Femur (tissue), 1 donor: Measurements from ENCODE around the gene NCS1.
A peak's percentile ranks its signal among the peaks of the same experiment; 100 is the strongest.

Experiments used
- DNase-seq: peaks from one replicate; pipeline ENCODE4 v3.0.0-alpha.2; 2017

Gene NCS1

DNA sequence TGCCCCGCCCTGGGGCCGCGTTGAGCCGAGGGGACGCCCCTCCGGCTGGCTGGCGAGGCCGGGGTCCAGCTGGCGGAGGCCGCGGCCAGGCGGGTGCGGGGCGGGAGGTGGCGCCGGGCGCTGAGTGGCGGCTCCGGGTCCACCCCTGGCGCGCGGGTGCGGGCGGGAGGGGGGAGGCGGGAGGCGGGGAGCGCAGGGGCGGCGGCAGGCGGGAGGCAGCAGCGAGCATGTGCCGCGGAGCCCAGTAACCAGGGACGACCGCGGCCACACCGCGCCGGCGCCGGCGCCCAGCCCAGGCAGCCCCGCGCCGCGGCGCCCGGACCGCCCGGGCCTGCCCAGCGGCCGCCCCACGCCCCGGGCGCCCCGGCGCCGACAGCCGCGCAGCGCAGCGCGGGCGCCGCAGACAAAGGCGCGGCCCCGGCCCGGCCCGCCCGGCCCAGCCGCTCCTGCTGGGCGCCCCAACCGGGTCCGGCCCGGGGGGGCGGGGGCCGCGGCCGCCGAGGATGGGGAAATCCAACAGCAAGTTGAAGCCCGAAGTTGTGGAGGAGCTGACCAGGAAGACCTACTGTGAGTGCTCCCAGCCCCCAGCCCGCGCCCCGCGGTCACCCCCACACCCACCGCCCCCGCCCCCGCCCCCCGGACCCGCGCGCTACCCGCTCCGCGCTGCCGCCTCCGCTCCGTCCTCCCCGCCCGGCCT is at the start of gene NCS1:
Gene NCS1 (plus strand): TSS at position 244 of the 697 bp plus-strand sequence. CDS start 260 bp downstream, at position 504.
- DNase-seq = peak; percentile 91

GRCh38 chr9:130122456-130122855 is 49.7 kb upstream of the NCS1 start:
- DNase-seq = peak; percentile 50

DNA sequence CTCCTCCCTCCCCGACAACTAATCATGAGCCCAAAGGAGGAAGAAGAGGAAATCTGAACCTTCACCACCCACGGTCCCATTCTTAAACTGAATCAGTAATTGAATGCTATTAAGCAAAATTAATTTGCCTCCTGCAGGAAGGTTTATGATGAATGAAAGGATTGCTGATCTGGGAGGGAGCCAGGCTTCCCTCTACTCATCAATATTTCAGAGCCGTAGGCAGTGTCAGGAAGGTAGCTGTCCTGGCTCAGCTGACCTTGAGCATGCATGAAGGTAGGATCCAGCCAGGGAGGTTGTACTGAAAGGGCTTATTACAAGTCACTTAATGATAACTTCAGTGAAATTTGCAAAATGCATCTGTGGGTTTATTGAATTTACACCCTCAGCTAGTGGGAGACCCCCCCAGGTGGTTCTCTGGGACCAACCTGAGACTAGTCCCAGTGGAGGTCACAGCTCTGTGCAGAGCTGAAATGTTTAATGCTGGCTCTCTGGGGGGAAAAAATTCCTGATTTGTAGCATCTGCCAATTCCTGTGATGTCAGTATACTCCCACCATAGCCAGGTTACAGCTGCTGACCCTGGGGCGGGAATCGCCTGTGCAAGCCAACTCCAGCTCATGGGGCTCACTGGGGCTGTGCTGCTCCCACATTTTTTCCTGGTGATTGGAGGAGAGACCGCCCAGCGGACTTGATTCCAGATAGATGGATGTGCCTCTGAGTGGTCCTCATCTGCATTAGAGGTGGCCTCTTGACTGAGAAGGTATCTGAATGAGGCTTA is 47.9 kb upstream of the NCS1 start:
- DNase-seq = no peak

DNA sequence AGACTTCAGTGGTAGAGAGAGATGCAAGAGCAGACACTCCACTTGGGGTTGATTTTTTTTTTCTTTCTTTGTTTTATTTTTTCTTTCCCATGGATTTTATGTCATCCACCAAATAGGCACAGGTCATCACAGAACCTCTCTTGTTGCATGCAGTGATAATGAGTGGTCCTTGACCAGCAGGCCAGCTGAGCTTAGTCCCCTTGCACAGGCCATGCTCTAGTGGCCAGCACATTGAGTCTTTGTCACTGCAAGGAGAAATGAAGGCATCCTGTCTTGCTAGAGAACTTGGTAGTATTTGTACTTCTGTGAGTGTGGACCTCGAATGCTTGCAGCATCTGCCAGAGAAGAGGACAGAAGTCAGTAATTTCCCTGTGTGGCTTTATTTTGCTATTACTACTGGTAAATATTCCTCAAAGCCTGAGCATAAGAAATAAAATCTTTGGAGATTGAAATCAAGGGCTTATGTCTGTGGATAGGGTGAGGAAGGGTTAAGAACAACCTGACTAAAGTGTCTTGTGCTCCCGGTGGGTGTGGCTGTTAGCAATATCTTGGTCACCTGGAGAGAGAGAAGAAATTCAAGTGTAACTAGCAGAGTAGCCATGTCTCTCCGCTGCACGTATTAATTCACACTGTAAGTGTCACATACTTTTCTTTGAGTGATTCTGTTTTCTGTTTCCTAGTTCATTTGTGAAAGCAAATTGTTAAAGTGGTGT is 45.3 kb upstream of the NCS1 start:
- DNase-seq = no peak

DNA sequence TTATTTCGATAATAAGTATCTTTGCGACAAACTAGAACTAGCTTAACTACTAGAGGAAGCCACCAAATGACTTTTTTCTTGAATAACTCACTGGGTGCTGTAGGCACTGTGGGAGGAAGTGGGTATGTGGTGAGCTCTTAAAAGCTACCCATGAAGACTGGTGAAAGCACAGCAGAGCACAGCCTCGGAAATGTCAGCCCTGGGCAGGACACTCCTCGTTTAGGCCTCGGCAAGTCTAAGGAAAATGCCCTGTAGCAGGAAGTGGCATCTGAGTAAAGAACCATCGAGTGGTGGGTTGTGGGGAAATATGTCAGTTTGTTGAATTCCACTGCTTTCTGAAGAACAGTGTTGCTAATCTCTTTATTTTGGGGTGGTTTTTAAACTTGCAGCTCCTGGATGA is 44.0 kb upstream of the NCS1 start:
- DNase-seq = peak; percentile 63

GRCh38 chr9:130128733-130129431 is 43.3 kb upstream of the NCS1 start:
- peak; percentile 75 for DNase-seq

GRCh38 chr9:130129432-130130061 is 42.7 kb upstream of the NCS1 start:
- no peak for DNase-seq

- DNase-seq = no peak
These were observed 39.5 kb upstream of the NCS1 start for GRCh38 chr9:130132746-130133145.

DNA sequence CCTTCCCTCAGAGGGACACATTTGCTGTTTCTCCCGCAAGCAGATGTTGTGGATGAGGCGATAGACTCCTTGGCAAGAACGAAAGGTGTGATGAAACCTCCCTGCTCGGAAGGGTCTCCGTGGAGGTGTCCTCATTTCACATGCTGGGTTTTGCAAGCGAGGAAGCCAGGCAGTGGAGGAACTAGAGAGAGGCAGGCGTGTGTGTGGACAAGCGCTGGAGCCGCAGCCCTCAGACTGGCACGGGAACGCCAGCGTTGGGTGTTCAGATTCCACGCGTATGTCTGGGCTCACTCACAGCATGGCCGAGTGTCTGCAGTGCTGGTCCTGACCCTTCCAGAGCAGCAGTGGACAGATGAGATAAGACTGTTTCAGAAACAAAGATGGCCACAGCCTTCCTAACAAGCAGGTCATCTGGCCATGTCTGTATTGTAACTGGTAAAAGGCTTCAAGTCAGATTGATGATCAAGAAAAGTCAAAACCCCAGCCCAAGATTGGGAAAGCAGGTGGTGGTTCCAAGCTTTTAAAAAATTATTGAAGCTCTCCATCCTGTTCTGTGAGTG is 35.0 kb upstream of the NCS1 start:
- no peak for DNase-seq

DNA sequence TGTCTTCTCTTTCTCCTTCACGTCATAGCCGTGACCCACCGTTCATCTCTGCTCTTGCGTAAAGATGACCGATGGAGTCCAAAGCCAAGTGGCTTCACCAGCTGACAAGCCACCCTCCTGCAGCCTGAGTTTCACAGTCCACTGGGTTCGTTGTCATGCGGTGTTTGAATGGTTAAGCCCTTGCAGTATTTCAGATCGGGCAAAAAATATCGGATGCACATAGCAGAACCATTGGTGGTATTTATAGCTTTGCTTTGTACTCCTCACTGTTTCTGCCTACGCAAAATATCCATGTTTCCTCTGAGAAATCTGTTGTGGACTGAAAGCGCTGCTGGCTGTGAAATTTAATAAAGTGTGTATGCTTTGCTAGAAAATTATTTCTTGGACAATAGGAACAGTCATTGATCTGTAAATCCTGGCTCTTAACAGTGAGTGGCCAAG is 34.5 kb upstream of the NCS1 start:
- no peak for DNase-seq

- peak; percentile 52 for DNase-seq
These were observed 34.0 kb upstream of the NCS1 start for GRCh38 chr9:130138171-130138653.

- peak; percentile 78 for DNase-seq
These were observed 33.4 kb upstream of the NCS1 start for GRCh38 chr9:130138791-130139190.

GRCh38 chr9:130139251-130139650 is 33.0 kb upstream of the NCS1 start:
- DNase-seq = no peak

GRCh38 chr9:130140706-130141105 is 31.5 kb upstream of the NCS1 start:
- DNase-seq = no peak

- DNase-seq = no peak
These were observed 30.1 kb upstream of the NCS1 start for GRCh38 chr9:130142056-130142455.

GRCh38 chr9:130142641-130143040 is 29.6 kb upstream of the NCS1 start:
- no peak for DNase-seq

GRCh38 chr9:130143279-130143893 is 28.8 kb upstream of the NCS1 start:
- no peak for DNase-seq

DNA sequence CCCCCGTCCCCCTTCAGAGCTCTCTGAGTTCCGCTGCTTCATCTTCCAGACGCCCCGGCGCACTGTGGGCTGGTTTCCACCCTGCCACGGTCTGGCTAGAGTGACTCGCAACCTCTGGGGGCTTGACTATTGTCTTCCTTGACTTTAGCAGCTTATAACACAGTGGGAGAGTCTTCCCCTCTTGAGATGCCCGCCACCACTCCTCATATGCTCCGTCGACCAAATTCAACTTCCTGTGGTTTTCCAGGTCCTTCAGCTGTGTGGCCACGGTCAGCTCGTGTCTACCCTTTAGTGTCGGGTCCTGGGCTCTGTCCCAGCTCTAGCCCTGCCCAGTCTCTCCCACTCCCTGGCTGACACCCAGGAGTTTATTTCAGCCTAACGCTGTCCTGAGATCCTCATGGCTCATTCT is 28.2 kb upstream of the NCS1 start:
- peak; percentile 67 for DNase-seq

DNA sequence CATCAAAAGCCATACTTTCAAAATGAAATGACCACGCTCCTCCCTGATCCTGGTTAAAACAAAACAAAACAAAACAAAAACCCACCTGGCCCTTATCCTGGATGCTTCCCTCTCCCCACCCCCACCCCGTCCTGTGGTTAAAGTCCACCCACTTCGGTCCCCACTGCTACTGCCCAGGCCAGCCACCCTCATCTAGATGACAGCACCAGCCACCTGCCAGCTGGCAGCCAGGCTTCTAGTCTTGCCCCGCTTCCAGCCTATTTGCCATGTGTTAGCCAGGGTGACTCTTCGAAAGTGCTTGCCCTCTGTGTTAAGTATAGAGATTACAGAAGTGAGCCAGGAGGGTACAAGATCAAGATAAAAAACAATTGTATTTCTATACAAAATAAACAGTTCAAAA is 27.5 kb upstream of the NCS1 start:
- DNase-seq = no peak

GRCh38 chr9:130145658-130146057 is 26.5 kb upstream of the NCS1 start:
- DNase-seq = no peak

GRCh38 chr9:130147198-130147597 is 25.0 kb upstream of the NCS1 start:
- no peak for DNase-seq

DNA sequence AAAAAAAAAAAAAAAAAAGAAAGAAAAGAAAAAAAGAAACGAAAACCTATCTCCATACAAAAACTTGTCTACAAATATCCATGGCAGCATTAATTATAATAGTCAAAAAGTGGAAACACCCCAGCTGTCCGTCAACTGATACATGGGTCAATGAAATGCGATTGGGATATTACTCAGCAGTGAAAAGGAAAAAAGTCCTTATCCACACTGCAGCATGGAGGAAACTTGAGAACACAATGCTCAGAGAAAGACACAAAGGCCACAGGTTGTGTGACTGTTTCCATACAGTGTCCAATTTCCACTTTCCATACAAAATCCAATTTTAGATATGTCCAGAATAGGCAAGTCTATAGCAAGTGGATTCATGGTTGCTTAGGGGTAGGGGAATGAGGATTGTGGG is 24.3 kb upstream of the NCS1 start:
- DNase-seq = no peak
